Stimulated activated CD4-positive, alpha-beta T cell treated with anti-CD3 and anti-CD28 coated beads, Interleukin-1b, Interleukin-23, amount 100 ng/mL, for 1 hour (primary cell): ENCODE data around the gene ARMC9.
"Not testable (repeated sequence)": the region's sequence is repeated elsewhere in the genome, so short reads cannot be mapped to it uniquely, and the experiment has no call there.

Experiments
- DNase-seq, 2 donors: peaks; one replicate each; pipeline ENCODE4 v3.0.0-alpha.2; 2020; ENCODE audit warnings: low read depth in 2 of 2

ARMC9 gene

DNA sequence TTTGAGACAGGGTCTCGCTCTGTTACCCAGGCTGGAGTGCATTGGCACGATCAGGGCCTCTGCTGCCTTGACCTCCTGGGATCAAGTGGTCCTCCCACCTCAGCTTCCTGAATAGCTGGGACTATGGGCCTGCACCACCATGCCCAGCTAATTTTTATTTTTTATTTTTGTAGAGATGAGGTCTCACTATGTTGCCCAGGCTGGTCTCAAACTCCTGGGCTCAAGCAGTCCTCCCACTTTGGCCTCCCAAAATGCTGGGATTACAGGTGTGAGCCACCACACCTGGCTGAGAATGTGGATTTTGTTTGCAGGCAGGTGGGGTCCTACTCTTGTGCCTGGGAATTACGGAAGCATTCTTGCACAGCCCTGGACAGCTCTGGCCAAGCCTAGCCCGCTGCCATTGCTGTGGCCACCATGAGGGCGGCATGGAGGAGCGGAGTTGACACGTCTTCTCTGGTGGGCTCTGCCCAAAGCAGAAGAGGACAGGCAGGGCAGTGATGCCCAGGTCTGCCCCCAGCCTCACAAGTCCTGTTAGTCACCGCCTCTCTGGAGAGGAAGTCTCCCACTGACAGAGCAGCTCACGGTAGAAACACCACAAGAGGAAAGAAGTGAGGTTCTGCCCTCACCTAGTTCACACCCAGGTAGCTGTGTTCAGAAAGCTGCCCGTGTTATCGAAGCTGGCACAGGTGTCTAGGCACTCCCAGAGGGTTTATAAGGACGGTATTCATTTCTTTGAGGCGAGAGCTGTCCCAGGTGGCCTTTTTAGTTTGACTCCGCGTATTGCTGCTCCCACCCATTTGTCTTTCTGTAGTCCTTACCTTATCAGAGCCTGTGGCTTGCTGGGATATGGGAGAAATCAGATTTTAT is 46.2 kb downstream of the ARMC9 start:
- DNase-seq = no peak

- no peak for DNase-seq
These were observed 47.0 kb downstream of the ARMC9 start for GRCh38 chr2:231245249-231246094.

DNA sequence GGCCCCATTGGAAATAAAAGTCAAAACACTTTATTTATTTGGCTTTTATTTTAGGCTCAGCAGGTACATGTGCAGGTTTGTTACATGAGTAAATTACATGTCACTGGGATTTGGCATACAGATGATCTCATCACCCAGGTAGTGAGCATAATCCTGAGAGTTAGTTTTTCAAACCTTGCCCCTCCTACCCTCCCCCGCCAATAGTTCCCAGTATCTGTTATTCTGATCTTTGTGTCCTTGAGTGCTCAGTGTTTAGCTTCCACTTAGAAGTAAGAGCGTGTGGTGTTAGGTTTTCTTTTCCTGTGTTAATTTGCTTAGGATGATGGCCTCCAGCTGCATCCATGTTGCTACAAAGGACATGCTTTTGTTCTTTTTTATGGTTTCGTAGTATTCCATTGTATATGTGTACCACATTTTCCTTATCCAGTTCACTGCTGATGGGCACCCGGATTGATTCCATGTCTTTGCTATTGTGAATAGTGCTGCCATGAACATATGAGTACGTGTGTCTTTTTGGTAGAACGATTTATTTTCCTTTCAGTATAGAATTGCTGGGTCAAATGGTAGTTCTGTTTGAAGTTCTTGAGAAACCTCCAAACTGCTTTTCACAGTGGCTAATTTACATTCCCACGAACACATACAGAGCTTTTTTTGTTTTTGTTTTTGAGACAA is 47.9 kb downstream of the ARMC9 start:
- DNase-seq = no peak

DNA sequence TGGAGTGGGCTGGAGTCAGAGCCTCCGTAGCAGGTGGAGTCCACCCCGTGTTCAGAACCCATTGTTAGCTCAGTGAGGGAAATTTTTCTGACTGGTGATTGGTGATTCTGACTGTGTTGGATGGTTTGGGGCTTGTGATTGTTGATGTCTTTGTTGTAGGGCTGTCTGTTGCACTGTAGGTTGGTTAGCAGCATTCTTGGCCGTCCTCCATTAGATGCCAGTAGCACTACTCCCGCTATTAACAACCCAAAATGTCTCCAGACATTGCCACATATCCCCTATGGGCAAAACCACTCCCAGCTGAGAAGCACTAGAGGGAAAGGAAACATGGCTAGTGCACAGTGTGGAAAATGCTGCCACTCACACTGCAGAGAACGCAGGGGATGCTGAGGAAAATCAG is 51.7 kb downstream of the ARMC9 start:
- no peak for DNase-seq

GRCh38 chr2:231250698-231251097 is 52.3 kb downstream of the ARMC9 start:
- no peak for DNase-seq

- DNase-seq = not testable (repeated sequence)
These were observed 54.9 kb downstream of the ARMC9 start for GRCh38 chr2:231253292-231253691.

- no peak for DNase-seq
These were observed 58.1 kb downstream of the ARMC9 start for GRCh38 chr2:231256494-231256893.

- DNase-seq = no peak
These were observed 59.3 kb downstream of the ARMC9 start for GRCh38 chr2:231257763-231258162.

GRCh38 chr2:231258701-231259100 is 60.3 kb downstream of the ARMC9 start:
- DNase-seq = no peak

DNA sequence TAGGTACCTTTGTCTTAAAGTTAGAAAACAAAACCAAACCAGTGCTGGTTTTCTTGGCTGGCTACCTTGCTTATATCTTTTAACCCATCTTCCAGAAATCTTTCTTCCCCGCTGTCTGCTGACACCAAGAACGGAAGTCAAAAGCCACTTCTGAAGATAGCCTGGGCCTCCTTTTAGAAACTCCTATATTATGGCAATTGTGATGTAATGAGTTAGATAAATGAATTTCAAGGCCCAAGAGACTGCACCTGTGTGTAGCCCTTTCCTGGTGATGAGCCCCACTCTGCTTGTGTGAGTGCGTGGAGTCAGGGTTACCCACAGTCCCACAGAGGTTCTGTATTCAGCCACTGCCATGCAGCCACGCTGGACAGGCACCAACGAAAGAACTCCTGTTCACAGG is 60.7 kb downstream of the ARMC9 start:
- no peak for DNase-seq

DNA sequence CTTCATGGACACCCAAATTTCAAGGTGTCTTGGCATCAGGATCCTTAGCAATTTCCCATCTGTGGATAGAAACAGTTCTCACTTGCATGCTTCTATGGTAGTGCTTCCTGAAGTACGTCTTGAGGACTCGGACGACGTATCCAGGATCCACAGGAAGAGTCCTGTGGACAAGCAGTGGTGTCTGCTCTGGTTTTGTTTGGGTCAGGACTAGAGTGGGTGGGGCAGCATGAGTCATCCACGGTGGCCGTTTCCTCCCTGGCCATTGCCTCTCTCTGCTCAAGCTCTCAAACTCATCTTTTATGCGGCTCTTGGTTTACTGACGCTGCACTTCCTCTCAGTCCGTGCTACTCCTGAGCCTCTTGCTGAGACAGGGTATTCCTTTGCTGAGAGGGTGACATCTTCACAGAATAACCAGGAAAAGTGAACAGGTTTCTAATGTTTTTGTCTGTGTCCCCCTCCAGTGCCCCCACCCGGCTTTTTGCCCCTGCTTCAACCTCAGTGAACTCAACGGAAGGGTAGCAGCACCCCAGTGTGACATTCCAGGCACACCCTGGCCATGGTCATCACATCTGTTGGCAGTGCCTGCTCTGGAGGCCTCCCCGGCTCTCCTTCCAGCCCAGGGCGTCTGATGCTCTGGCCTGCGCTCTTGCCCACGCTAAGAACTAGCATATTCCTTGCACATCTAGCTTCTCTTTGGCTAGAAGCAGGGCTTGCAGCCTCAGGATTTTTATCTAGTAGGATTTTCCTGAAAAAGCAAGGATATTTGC is 62.2 kb downstream of the ARMC9 start:
- DNase-seq = no peak

- no peak for DNase-seq
These were observed 64.8 kb downstream of the ARMC9 start for GRCh38 chr2:231263118-231263831.

DNA sequence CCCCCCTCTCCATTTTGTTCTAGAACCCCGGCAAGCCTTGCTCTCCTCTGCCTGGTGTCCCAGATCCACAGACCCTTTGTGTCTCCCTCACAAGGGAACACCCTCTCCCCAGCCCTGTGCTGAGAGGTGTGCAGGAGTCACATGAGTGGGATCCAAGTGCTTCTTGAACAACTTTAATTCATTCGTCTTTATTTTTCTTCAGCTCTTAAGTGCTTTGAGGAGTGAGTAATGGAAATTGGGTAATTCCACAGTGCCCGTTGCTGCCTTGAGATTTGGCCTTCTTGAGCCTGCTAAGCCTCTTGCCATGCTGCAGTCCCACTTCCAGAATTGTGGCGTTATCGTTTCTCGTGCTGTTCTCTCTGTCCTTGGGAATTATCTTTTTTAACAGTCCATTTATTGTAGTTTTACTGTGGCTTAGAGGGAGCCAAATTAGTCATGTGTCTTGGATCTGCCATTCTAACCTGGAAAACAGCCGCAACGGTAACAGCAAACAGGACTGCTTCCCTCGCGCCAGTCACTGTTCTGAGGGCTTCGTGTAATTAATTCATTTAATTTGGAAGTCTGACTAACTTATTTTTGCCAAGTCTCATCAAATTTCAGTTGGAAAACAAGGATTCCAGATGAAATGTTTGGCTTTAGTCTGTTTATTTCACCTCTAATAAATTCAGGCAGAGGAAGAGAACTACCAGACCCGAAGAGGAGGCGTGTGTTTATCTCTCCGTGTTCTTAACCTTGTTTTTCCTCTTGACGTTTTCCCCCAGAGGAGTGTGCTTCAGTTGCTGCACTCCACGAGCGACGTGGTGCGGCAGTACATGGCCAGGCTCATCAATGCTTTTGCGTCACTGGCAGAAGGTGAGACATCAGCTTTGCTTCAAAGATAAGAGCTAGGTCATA is 72.0 kb downstream of the ARMC9 start:
- no peak for DNase-seq

DNA sequence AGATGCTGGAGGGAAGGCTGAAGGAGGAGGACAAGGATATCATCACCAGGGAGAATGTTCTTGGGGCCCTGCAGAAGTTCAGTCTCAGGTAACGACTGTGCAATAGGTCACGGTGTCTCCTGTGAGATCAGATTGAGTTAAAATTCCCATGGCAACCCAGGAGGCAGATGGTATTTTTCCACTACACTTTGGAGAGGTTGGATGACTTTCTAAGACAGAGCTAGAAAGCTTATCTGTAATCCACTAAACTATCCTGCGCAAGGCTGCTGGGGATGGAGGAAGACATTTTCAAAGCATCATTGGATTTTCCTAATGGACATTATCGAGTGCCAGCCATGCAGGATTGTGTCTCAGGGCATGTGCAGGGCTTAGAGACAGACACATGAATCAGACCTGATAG is 74.6 kb downstream of the ARMC9 start:
- DNase-seq = no peak

- DNase-seq = no peak
These were observed 78.6 kb downstream of the ARMC9 start for GRCh38 chr2:231276987-231277386.

GRCh38 chr2:231277962-231278361 is 79.5 kb downstream of the ARMC9 start:
- no peak for DNase-seq

- no peak for DNase-seq
These were observed 80.4 kb downstream of the ARMC9 start for GRCh38 chr2:231278868-231279267.

- no peak for DNase-seq
These were observed 82.4 kb downstream of the ARMC9 start for GRCh38 chr2:231280846-231281245.

DNA sequence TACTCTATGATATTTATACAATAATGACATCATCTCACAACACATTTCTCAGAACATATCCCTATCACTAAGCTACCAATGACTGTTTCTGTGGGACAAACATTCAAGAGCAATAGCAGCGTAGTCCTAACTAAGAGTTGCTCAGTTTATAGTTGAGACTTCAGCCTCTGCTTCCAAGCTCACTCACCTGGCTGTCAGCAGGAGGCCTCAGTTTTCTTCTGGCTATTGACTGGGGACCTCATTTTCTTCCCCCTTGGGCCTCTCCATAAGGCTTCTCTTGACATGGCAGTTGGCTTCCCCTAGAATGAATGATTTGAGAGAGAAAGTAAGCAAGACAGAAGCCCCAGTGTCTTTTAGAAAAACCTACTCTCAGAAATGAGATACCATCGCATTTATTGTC is 85.9 kb downstream of the ARMC9 start:
- no peak for DNase-seq

DNA sequence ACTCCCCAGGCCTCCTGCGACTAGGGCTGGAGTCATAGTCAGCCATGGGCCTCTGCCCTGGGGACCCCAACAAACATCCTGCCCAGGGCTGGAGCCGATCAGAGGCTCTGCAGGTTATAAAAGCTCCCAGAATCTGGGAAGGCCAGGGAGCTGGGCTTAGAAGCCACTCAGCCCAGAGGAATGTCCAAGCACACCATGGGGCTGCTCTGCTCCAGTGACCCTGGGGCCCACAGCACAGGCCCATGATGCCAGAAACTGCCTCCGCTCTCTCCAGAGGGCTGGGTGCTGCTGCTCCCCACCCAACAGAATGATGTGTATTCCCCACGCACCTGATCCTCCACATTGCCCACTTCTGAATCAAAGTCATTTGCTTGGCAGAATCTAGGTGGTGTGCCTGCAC is 88.5 kb downstream of the ARMC9 start:
- DNase-seq = no peak
